DMS79 (cell line): ENCODE data around the gene DOLPP1.
A peak's percentile ranks its signal among the peaks of the same experiment; 100 is the strongest.

Source experiments
- DNase-seq: peaks from one replicate; lab custom pipeline; 2025; lab: John Stamatoyannopoulos, UW

Gene DOLPP1

DNA sequence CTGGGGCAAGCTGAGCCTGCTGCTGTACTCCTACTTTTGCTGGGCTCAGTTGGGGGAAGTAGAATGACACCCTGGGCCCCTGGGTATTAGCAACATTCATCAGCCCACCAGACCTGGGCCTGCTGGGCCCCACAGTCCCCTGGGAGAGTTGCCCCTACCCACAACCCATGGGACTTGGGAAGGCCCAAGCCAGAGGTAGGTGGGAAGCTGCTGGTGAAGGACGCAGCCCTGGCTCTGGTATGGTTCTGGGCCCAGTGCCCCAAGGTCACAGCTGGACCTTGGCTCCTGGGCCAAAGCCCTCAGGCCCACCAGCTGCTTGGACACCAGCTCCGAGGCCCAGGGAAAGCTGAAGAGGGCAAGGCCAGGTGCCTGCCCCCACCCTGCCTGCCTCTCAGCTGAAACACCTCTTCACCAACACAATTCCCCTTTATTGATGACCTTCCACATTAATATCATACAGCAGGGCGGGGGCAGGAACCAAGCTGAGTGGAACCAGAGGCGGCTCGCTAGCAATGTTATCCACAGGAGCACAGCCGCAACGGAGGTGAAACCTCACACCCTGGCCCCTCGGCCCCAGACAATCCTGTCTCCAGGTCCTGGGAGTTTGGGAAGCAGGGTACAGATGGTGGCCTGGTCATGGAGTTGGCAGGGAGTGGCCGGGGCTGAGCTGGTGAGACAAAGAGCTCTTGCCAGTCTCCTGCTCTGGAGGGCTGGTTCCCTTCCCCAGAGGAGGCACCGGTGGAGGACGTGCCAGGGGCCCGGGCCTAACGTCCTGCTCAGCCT is 13.7 kb downstream of the DOLPP1 start:
- DNase-seq: no peak

DNA sequence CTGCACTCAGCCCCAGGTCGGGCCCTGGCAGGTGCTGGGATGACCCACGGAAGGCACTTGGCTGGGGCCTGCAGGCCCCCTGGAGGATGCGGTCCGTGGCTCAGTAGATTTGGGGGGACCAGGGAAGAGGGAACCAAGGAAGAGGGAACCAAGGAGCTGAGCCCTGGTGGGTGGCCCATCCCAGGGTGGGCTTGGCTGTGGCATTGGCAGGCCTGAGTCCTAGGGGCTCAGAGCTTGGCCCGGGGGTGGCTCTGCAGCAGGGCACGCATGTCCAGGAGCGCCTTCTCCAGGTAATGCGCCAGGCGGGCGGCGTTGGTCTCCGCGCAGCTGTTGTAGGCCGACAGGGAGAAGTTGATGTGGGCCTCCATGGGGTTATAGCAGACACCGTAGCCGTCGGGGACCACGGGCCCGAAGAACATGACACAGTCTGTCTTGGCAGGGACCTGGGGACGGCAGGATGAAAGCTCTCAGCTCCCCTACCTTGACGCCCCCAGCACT is 14.3 kb downstream of the DOLPP1 start:
- no peak for DNase-seq

- no peak for DNase-seq
Observed at GRCh38 chr9:129095908-129096307, 15.0 kb downstream of the DOLPP1 start.

- no peak for DNase-seq
Observed at GRCh38 chr9:129097671-129098306, 16.9 kb downstream of the DOLPP1 start.

GRCh38 chr9:129098328-129098727 is 17.4 kb downstream of the DOLPP1 start:
- no peak for DNase-seq

GRCh38 chr9:129100383-129101169 is 19.7 kb downstream of the DOLPP1 start:
- DNase-seq: no peak

- DNase-seq: no peak
Observed at GRCh38 chr9:129101279-129101678, 20.4 kb downstream of the DOLPP1 start.

DNA sequence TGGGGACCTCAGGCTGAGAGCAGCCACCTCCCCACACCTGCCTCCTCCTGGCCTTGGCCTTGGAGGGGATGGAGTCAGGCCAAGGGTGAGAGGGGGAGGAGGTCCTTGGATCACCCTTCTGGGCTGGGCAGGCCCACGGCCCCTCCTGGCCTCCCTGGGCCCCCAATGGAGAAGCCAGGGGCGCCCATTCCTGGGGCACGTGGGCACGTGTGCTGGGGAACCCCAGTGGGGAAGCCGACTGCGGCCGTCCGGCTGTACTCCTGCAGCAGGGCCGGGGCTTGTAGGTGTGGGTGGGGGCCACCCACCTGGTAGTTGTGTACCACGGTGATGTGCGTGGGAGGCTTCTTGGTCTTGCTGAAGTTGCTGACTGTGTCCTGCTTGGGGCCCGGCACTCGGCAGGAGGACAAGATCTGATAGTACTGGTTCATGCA is 21.2 kb downstream of the DOLPP1 start:
- DNase-seq: no peak

- no peak for DNase-seq
Observed at GRCh38 chr9:129102791-129103594, 22.1 kb downstream of the DOLPP1 start.

- no peak for DNase-seq
Observed at GRCh38 chr9:129103595-129103965, 22.7 kb downstream of the DOLPP1 start.

DNA sequence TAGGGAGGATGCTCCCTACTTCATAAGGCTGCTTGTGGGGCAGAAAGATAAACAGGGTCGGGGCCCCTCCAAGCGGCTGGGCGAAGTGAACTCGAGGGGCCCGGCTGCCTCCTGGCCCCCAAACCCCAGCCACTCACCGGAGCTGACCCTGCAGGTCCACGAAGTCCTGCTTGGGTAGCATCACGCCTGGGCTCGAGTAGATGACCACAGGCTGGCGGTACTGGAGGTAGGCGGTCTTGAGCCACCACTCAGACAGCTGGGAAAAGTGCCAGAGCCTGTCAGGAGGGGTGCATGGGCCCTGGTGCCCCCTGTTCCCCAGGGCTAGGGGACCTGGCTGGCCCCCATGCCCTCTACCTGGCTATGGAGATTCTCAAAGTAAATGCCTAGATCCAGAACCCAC is 23.1 kb downstream of the DOLPP1 start:
- no peak for DNase-seq

- DNase-seq: no peak
Observed at GRCh38 chr9:129105857-129106694, 25.2 kb downstream of the DOLPP1 start.

DNA sequence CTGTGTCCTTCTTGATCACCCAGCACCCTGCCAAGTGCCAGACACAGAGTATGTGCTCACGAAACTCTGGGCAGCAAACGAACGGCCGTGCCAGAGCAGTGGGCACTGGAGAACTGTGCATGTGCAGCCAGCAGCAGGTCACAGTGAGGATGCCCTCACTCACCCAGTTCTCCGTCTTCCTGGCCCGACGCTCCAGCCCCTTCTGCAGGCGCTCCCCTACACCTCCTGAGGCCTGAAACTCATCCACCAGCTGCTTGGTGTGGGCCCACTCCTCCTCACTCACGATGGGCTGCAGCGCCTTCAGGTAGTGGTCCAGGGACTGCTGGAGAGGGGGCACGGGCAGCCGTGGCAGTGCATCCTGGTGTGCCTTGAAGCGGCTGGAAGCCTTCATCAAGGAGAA is 26.7 kb downstream of the DOLPP1 start:
- DNase-seq: no peak

DNA sequence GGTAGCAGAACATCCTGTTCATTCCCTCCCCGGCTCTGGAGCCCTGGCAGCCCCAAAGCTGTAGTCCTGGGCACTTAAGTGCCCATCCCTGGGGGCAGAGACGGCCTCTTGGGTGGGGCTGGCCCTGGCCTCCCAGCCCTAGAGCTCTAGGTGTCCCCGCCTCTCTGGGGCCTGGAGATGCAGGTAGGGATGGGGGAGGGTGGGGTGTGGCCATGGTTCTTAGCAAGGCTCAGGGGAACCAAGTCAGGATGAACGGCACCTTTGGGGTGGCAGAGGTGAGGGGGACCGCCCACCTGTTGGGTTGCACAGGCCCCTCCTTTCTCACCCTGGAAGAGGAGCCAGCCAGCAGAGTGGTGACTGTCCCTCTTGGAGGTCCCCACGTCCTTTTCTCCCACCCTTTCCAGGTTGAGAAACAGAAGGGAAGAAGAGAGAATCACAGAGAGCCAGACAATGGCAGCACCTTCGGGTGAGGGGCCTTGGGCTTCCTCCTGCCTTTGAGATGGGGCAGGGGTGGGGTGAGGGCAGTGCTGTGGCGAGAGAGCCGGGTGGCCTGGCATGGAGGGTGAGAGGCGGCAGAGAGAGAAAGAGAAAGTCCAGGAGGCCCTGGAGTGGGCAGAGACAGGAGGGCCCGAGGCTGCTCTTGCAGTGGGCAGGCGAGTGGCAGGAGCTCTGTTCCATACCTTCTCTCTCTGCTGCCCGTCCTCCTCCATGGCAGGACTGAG is 27.3 kb downstream of the DOLPP1 start:
- DNase-seq: no peak

GRCh38 chr9:129108805-129109536 is 28.1 kb downstream of the DOLPP1 start:
- peak; percentile 51 for DNase-seq

DNA sequence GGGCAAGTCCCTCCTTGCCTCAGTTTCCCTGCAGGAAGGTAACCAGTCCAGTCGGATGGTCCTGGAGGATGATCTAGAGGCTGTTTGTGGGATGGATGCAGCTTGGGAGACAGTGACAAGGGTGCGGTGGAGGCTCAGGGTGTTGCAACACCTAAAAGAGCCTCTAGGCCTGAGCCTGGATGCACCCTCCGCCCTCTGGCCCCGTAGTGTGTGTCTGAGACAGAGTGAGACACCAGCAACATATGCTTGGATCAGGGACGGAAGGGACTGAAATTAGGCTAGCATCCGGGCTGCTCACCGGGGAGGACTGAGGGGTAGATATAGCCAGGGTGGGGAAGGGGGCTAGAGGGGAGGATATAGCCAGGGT is 28.6 kb downstream of the DOLPP1 start:
- no peak for DNase-seq

DNA sequence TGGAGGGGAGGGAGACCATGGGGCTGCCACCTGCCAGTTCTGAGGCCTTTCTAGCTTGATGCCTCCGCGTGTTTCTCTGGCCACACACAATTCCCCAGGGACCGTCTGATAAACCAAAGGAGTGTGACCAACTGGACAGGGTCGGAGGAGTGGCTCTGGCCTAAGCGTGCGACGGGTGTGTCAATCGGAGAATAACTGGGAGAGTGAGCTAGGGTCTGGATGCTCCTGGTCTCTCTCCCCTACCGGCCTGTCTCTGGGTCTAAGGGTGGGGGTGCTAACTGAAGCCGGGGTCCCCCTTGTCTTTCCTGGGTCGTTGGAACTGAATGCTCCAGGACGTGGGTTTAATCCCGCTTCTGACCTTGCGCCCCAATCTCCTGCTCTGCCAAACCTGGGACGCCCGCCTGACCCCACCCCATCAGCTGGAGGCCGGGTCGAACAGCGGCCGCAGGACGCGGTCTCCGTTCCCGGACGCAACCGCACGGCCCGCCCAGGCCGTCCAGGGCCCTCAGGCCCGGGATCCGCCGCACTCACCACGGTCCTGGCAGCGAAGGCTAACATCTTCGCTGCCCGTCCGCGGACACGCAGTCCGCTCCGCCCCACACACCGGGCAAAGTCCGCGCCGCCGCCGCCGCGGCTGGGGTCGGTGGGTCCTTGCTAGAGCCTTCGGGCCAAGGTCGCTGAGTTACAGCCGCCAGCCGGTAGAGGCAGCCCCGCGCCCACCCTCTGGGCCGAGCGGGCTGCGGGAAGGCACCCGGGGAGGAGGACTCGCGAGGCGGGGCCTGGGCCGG is 29.2 kb downstream of the DOLPP1 start:
- DNase-seq: no peak

- DNase-seq: peak; percentile 77
Observed at GRCh38 chr9:129110740-129111527, 30.0 kb downstream of the DOLPP1 start, which contains the start of the genes CRAT and PTPA. Gene CRAT (minus strand): TSS chr9:129110793. CDS start chr9:129110509, 284 bp downstream. Gene PTPA (plus strand): TSS chr9:129111415. CDS start chr9:129111601, 186 bp downstream.
